GM23338 (cell line): ENCODE measurements around the gene NUCB1. TPM values are rescaled to one million over a fixed set of nuclear protein-coding genes. Genes with fewer than 3 reads are reported as not detected.
"Not testable (repeated sequence)": the region's sequence is repeated elsewhere in the genome, so short reads cannot be mapped to it uniquely, and the experiment has no call there.

Source experiments
- ATAC-seq: fragments of 200-7000 bp; cut with Tn5 transposase; 3 replicates; pipeline ENCODE4 v1.9.1; 2020
- DNase-seq: peaks from one replicate; pipeline ENCODE4 v3.0.0-alpha.2; 2015; ENCODE audit warnings: low spot score
- H2AFZ ChIP-seq: fragments of 200-600 bp; sonication (generic); 2 replicates; pipeline ENCODE4 v1.8.0; 2016; ENCODE audit warnings: antibody characterized with exemption, mild to moderate bottlenecking, moderate library complexity
- H3F3A ChIP-seq: fragments of 200-600 bp; sonication (generic); replicated peaks from 2 replicates; pipeline ENCODE4 v1.8.0; 2017; ENCODE audit warnings: antibody characterized with exemption, mixed run types, low read depth
- H3K27ac ChIP-seq: fragments of 200-600 bp; sonication (generic); 2 replicates; pipeline ENCODE4 v1.6.1; 2016; ENCODE audit warnings: low read depth
- H3K27me3 ChIP-seq: fragments of 200-600 bp; sonication (generic); 2 replicates; pipeline ENCODE4 v1.8.0; 2016; ENCODE audit warnings: mild to moderate bottlenecking, mixed run types, moderate library complexity; ENCODE audit not compliant: insufficient read depth
- H3K36me3 ChIP-seq: fragments of 200-600 bp; sonication (generic); 2 replicates; pipeline ENCODE4 v1.8.0; 2016; ENCODE audit warnings: mild to moderate bottlenecking; ENCODE audit not compliant: insufficient read depth
- H3K4me1 ChIP-seq: fragments of 200-600 bp; sonication (generic); 2 replicates; pipeline ENCODE4 v1.8.0; 2016; ENCODE audit warnings: mild to moderate bottlenecking, moderate library complexity; ENCODE audit not compliant: insufficient read depth
- H3K4me2 ChIP-seq: fragments of 200-600 bp; sonication (generic); 2 replicates; pipeline ENCODE4 v1.7.1; 2017; ENCODE audit warnings: mixed run types
- H3K4me3 ChIP-seq: fragments of 200-600 bp; sonication (generic); 2 replicates; pipeline ENCODE4 v1.6.1; 2016; ENCODE audit warnings: mixed run types
- H3K79me2 ChIP-seq: fragments of 200-600 bp; sonication (generic); replicated peaks from 2 replicates; pipeline ENCODE4 v1.8.0; 2017; ENCODE audit warnings: mild to moderate bottlenecking; ENCODE audit not compliant: insufficient read depth
- H3K9me2 ChIP-seq: fragments of 200-600 bp; sonication (generic); 2 replicates; pipeline ENCODE4 v1.8.0; 2017; ENCODE audit not compliant: insufficient read depth
- H4K20me1 ChIP-seq: fragments of 200-600 bp; sonication (generic); replicated peaks from 2 replicates; pipeline ENCODE4 v1.8.0; 2017; ENCODE audit warnings: mild to moderate bottlenecking; ENCODE audit not compliant: insufficient read depth
- H3K27ac Mint-ChIP-seq: 2 replicates; pipeline ENCODE4 v1.8.0; 2020; ENCODE audit warnings: inconsistent platforms, mild to moderate bottlenecking, moderate library complexity, mixed read lengths
- H3K27me3 Mint-ChIP-seq: 3 replicates; pipeline ENCODE4 v1.8.0; 2022; ENCODE audit warnings: low read depth, mild to moderate bottlenecking, moderate library complexity, mixed read lengths, inconsistent platforms; ENCODE audit not compliant: insufficient read depth, poor library complexity
- H3K36me3 Mint-ChIP-seq: 3 replicates; pipeline ENCODE4 v1.8.0; 2021; ENCODE audit warnings: low read depth, mild to moderate bottlenecking, inconsistent platforms, moderate library complexity, mixed read lengths
- H3K4me1 Mint-ChIP-seq: 3 replicates; pipeline ENCODE4 v1.8.0; 2020; ENCODE audit warnings: mild to moderate bottlenecking, inconsistent platforms, mixed read lengths
- H3K4me3 Mint-ChIP-seq: 3 replicates; pipeline ENCODE4 v1.8.0; 2021; ENCODE audit warnings: moderate library complexity, mild to moderate bottlenecking, inconsistent platforms, mixed read lengths
- H3K9me3 Mint-ChIP-seq: 3 replicates; pipeline ENCODE4 v1.8.0; 2020; ENCODE audit warnings: moderate library complexity, mild to moderate bottlenecking, inconsistent platforms, mixed read lengths
- CREB1 ChIP-seq: fragments of 250-450 bp; sonication (Bioruptor Pico); IDR thresholded peaks from 2 replicates; pipeline ENCODE4 v1.5.0; 2020; ENCODE audit warnings: low read depth, mild to moderate bottlenecking, moderate library complexity
- CTCF ChIP-seq, 2 experiments: fragments of 200-600 bp in 1 of 2; sonication (generic) in 1 of 2; conservative IDR thresholded peaks; 2 replicates each; pipeline versions ENCODE4 v1.5.1 to v1.6.1; 2016 to 2017; ENCODE audit warnings: antibody characterized with exemption in 2 of 2, low read depth in 2 of 2, mild to moderate bottlenecking in 2 of 2, moderate library complexity in 1 of 2
- EZH2phosphoT487 ChIP-seq: fragments of 200-600 bp; sonication (generic); IDR thresholded peaks from one replicate; pipeline ENCODE4 v1.8.1; 2018; ENCODE audit warnings: antibody characterized with exemption; ENCODE audit not compliant: unreplicated experiment
- STAT1 ChIP-seq: IDR thresholded peaks from one replicate; pipeline ENCODE4 v1.6.1; 2016; ENCODE audit warnings: antibody characterized with exemption; ENCODE audit not compliant: unreplicated experiment
- ZNF114 ChIP-seq: fragments of 250-450 bp; sonication (Bioruptor Pico); IDR thresholded peaks from 2 replicates; pipeline ENCODE4 v1.5.0; 2020; ENCODE audit warnings: mild to moderate bottlenecking, moderate library complexity
- ZNF331 ChIP-seq: fragments of 250-450 bp; sonication (Bioruptor Pico); IDR thresholded peaks from 2 replicates; pipeline ENCODE4 v1.5.0; 2020; ENCODE audit warnings: low read depth, mild to moderate bottlenecking, moderate library complexity
- polyA plus RNA-seq: library from polyadenylated mRNA; unstranded; fragments of >200 nt; fragmentation: Nextera tagmentation; extraction: Ambion mirVana; gene quantifications from 2 replicates; pipeline ENCODE4 v1.2.1, GENCODE V29; 2016
- total RNA-seq: library from RNA; depleted of rRNA; stranded (reverse); fragments of >200 nt; shearing (Covaris generic); gene quantifications from 2 replicates; pipeline ENCODE4 v1.2.3, GENCODE V29; 2014
- TF ChIP-seq, protein P1 (sequence below): IDR thresholded peaks from 2 replicates; pipeline ENCODE4 v1.6.1; 2016; ENCODE audit warnings: antibody characterized with exemption
- TF ChIP-seq, protein P2 (sequence below): fragments of 250-450 bp; sonication (Bioruptor Pico); IDR thresholded peaks from 2 replicates; pipeline ENCODE4 v1.5.0; 2020; ENCODE audit warnings: mild to moderate bottlenecking, moderate library complexity

The NUCB1 gene
- total and polyA plus RNA-seq, 2 experiments from 2014 or later = 57.1 to 163 TPM

DNA sequence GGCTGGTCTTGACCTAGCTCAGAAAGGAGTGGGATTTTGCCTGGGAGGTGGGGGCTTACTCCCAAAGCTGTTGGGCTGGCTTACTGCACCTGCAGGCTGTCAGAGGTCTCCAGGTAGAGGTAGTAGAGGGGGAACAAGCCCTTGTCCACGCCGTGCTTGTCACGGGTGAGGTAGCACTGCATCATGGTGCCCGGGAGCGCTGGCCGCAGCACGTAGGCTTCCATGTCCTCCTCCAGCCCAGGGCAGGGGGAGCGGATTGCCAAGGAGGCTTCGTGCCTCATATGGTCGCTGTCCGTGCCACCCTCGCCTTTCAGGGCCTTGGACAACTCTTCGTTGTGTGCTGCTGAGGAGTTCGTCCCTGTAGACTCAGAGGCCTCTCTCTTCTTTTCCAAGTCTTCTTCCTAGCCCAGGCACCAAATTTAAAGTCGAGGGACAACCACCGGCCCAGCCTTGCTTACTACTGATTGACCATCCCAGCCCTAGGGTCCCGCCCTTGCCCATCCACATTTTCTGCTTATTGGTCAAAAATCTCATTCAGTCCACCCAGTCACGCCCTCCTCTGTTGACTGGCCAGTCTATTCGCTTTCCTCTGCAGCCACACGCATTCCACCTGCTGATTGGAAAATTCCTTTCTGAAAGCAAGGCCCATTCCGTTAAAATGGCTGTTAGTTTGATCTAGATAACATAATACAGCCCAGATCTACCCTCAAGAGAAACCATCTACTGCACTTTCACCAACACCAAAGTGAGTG, 12.1 kb upstream of the NUCB1 start (continued):
- TF ChIP-seq ZNF114 (CRISPR knock-in tag) (no peak), CREB1 (CRISPR knock-in tag) (no peak), EZH2phosphoT487 (no peak), STAT1 (no peak), ZNF331 (CRISPR knock-in tag) (no peak)
- TF ChIP-seq, protein P1, sequence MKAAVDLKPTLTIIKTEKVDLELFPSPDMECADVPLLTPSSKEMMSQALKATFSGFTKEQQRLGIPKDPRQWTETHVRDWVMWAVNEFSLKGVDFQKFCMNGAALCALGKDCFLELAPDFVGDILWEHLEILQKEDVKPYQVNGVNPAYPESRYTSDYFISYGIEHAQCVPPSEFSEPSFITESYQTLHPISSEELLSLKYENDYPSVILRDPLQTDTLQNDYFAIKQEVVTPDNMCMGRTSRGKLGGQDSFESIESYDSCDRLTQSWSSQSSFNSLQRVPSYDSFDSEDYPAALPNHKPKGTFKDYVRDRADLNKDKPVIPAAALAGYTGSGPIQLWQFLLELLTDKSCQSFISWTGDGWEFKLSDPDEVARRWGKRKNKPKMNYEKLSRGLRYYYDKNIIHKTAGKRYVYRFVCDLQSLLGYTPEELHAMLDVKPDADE = no peak

DNA sequence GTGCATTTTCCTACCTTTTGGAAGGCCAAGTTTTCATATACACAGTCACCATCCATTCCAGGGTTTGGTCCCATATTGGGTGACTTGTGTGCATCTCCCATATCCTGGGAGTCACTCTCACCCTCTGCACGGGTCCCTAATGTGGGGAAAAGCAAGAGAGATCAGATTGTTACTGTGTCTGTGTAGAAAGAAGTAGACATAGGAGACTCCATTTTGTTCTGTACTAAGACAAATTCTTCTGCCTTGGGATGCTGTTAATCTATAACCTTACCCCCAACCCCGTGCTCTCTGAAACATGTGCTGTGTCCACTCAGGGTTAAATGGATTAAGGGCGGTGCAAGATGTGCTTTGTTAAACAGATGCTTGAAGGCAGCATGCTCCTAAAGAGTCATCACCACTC, 10.6 kb upstream of the NUCB1 start:
- DNase-seq, H3K79me2 ChIP-seq, H3K27ac ChIP-seq, H3K4me1 ChIP-seq, H3K9me3 Mint-ChIP-seq, H3K36me3 ChIP-seq, H3K27ac Mint-ChIP-seq, H3K27me3 ChIP-seq, H3F3A ChIP-seq, H3K4me1 Mint-ChIP-seq, H3K9me2 ChIP-seq, H3K4me2 ChIP-seq, H3K4me3 Mint-ChIP-seq, H2AFZ ChIP-seq, H3K27me3 Mint-ChIP-seq, H3K36me3 Mint-ChIP-seq, H4K20me1 ChIP-seq, ATAC-seq, H3K4me3 ChIP-seq: not testable (repeated sequence)

GRCh38 chr19:48890551-48890950, 9.6 kb upstream of the NUCB1 start:
- no peak for ATAC-seq
- no peaks in the 10 kb centered on the region for H3K9me3 Mint-ChIP-seq
- TF ChIP-seq CREB1 (CRISPR knock-in tag) (no peak), CTCF (conservative IDR thresholded peaks at IDR 0.05; ENCODE audit: low read depth in 2 of 2) (no peak)
- TF ChIP-seq, protein P2, sequence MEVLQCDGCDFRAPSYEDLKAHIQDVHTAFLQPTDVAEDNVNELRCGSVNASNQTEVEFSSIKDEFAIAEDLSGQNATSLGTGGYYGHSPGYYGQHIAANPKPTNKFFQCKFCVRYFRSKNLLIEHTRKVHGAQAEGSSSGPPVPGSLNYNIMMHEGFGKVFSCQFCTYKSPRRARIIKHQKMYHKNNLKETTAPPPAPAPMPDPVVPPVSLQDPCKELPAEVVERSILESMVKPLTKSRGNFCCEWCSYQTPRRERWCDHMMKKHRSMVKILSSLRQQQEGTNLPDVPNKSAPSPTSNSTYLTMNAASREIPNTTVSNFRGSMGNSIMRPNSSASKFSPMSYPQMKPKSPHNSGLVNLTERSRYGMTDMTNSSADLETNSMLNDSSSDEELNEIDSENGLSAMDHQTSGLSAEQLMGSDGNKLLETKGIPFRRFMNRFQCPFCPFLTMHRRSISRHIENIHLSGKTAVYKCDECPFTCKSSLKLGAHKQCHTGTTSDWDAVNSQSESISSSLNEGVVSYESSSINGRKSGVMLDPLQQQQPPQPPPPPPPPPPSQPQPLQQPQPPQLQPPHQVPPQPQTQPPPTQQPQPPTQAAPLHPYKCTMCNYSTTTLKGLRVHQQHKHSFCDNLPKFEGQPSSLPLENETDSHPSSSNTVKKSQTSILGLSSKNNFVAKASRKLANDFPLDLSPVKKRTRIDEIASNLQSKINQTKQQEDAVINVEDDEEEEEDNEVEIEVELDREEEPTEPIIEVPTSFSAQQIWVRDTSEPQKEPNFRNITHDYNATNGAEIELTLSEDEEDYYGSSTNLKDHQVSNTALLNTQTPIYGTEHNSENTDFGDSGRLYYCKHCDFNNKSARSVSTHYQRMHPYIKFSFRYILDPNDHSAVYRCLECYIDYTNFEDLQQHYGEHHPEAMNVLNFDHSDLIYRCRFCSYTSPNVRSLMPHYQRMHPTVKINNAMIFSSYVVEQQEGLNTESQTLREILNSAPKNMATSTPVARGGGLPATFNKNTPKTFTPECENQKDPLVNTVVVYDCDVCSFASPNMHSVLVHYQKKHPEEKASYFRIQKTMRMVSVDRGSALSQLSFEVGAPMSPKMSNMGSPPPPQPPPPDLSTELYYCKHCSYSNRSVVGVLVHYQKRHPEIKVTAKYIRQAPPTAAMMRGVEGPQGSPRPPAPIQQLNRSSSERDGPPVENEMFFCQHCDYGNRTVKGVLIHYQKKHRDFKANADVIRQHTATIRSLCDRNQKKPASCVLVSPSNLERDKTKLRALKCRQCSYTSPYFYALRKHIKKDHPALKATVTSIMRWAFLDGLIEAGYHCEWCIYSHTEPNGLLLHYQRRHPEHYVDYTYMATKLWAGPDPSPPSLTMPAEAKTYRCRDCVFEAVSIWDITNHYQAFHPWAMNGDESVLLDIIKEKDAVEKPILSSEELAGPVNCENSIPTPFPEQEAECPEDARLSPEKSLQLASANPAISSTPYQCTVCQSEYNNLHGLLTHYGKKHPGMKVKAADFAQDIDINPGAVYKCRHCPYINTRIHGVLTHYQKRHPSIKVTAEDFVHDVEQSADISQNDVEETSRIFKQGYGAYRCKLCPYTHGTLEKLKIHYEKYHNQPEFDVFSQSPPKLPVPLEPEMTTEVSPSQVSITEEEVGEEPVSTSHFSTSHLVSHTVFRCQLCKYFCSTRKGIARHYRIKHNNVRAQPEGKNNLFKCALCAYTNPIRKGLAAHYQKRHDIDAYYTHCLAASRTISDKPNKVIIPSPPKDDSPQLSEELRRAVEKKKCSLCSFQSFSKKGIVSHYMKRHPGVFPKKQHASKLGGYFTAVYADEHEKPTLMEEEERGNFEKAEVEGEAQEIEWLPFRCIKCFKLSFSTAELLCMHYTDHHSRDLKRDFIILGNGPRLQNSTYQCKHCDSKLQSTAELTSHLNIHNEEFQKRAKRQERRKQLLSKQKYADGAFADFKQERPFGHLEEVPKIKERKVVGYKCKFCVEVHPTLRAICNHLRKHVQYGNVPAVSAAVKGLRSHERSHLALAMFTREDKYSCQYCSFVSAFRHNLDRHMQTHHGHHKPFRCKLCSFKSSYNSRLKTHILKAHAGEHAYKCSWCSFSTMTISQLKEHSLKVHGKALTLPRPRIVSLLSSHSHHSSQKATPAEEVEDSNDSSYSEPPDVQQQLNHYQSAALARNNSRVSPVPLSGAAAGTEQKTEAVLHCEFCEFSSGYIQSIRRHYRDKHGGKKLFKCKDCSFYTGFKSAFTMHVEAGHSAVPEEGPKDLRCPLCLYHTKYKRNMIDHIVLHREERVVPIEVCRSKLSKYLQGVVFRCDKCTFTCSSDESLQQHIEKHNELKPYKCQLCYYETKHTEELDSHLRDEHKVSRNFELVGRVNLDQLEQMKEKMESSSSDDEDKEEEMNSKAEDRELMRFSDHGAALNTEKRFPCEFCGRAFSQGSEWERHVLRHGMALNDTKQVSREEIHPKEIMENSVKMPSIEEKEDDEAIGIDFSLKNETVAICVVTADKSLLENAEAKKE (CRISPR knock-in tag) = no peak

More at GRCh38 chr19:48890551-48890950, 9.6 kb upstream of the NUCB1 start:
- Mint-ChIP-seq H3K4me1 (peaks cover 10% of the 10 kb centered on the region), H3K4me3 (no peak overlapping the region), H3K36me3 (no peaks in the 10 kb centered on the region), H3K27me3 (peaks cover 13% of the 10 kb centered on the region), H3K27ac (peak overlapping the region; percentile 84; the same call in 1 of the 2 replicates)
- Histone ChIP-seq H3K4me2 (no peak overlapping the region), H3F3A (peaks cover 5% of the 10 kb centered on the region), H2AFZ (no peak overlapping the region), H3K4me3 (no peak overlapping the region), H3K36me3 (no peaks in the 10 kb centered on the region), H3K79me2 (no peaks in the 10 kb centered on the region), H3K27me3 (no peaks in the 10 kb centered on the region), H3K27ac (0 out of 2 replicates have a peak overlapping the region, but pooled peaks have one; percentile 9), H4K20me1 (no peaks in the 10 kb centered on the region; the same call in 1 of the 2 replicates), H3K9me2 (no peaks in the 10 kb centered on the region), H3K4me1 (no peaks in the 10 kb centered on the region; the same call in 1 of the 2 replicates)
- DNase-seq = no peak
